Measurements from ENCODE around the gene MAGEB6B.

DNA sequence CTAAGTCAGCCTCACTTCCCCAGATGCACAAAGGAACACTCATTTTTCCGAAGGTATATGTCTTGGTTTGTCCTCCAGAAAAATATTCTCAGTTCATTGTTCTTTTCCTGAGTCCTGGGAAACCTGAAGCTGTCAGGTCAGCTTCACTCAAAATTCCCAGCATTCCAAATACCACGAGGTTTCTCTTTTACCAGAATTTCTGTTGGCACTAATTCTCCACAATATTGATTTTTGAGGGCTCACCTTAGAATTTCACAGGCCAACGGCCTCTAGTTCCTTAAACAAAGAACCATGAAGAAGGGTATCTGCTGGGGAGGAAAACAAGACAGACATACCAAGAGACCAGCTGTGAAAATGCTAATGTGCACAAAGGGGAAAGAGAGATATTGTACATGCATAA is 47.6 kb downstream of the MAGEB6B start:
- TF ChIP-seq TAF1 (conservative IDR thresholded peaks at IDR 0.05) (no peak), ZBTB33 (IDR thresholded peaks at IDR 0.05) (no peak), CTCF (IDR thresholded peaks at IDR 0.05; ENCODE audit: low read depth, low read length, missing input control) (no peak), SP1 (IDR thresholded peaks at IDR 0.05) (no peak), FOXA1 (IDR thresholded peaks at IDR 0.05) (no peak), JUND (IDR thresholded peaks at IDR 0.05) (no peak), MAX (IDR thresholded peaks at IDR 0.05) (no peak), YY1 (IDR thresholded peaks at IDR 0.05) (no peak), HNF4G (IDR thresholded peaks at IDR 0.05) (no peak)
- TF ChIP-seq, protein P1, sequence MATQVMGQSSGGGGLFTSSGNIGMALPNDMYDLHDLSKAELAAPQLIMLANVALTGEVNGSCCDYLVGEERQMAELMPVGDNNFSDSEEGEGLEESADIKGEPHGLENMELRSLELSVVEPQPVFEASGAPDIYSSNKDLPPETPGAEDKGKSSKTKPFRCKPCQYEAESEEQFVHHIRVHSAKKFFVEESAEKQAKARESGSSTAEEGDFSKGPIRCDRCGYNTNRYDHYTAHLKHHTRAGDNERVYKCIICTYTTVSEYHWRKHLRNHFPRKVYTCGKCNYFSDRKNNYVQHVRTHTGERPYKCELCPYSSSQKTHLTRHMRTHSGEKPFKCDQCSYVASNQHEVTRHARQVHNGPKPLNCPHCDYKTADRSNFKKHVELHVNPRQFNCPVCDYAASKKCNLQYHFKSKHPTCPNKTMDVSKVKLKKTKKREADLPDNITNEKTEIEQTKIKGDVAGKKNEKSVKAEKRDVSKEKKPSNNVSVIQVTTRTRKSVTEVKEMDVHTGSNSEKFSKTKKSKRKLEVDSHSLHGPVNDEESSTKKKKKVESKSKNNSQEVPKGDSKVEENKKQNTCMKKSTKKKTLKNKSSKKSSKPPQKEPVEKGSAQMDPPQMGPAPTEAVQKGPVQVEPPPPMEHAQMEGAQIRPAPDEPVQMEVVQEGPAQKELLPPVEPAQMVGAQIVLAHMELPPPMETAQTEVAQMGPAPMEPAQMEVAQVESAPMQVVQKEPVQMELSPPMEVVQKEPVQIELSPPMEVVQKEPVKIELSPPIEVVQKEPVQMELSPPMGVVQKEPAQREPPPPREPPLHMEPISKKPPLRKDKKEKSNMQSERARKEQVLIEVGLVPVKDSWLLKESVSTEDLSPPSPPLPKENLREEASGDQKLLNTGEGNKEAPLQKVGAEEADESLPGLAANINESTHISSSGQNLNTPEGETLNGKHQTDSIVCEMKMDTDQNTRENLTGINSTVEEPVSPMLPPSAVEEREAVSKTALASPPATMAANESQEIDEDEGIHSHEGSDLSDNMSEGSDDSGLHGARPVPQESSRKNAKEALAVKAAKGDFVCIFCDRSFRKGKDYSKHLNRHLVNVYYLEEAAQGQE (IDR thresholded peaks at IDR 0.05) = no peak
- TF ChIP-seq, protein P2, sequence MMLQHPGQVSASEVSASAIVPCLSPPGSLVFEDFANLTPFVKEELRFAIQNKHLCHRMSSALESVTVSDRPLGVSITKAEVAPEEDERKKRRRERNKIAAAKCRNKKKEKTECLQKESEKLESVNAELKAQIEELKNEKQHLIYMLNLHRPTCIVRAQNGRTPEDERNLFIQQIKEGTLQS (IDR thresholded peaks at IDR 0.05) = no peak
